MCF 10A (cell line): Measurements from ENCODE around the gene LGALSL. TPM values are rescaled to one million over a fixed set of nuclear protein-coding genes. Genes with fewer than 3 reads are reported as not detected.

ENCODE experiments used
- Bru-seq: library from RNA; stranded (reverse); fragments of 400-500 nt; gene quantifications from one replicate; lab custom pipeline; 2021; lab: Mats Ljungman, UMichigan
- BruChase-seq, 2 experiments: library from RNA; stranded (reverse); fragments of 400-500 nt; gene quantifications; one replicate each; lab custom pipeline; 2021; lab: Mats Ljungman, UMichigan
- BruUV-seq: library from RNA; stranded (reverse); fragments of 400-500 nt; replicated peaks from 2 replicates; lab custom pipeline; 2021; lab: Mats Ljungman, UMichigan
- CTCF ChIA-PET: fragments of 300-600 bp; sonication (Branson Sonifier 250); formaldehyde crosslinking; extraction: SDS; loops from one replicate; lab custom pipeline; 2021; ENCODE audit warnings: antibody characterized with exemption, inconsistent platforms; lab: Yijun Ruan, JAX
- POLR2A ChIA-PET: fragments of 300-600, 350-650 bp; sonication (Branson Sonifier 250); formaldehyde crosslinking; extraction: SDS; loops from one replicate; lab custom pipeline; 2020; ENCODE audit warnings: antibody characterized with exemption, inconsistent platforms; lab: Yijun Ruan, JAX
- DNase-seq: peaks from one replicate; pipeline ENCODE4 v3.0.0-alpha.2; 2018; ENCODE audit not compliant: unreplicated experiment
- H3K27ac Mint-ChIP-seq: one replicate; pipeline ENCODE4 v1.8.0; 2022; ENCODE audit warnings: mild to moderate bottlenecking, low read depth, mixed read lengths; ENCODE audit not compliant: unreplicated experiment
- H3K27me3 Mint-ChIP-seq: one replicate; pipeline ENCODE4 v1.8.0; 2022; ENCODE audit warnings: mixed read lengths; ENCODE audit not compliant: insufficient read depth, unreplicated experiment
- H3K36me3 Mint-ChIP-seq: one replicate; pipeline ENCODE4 v1.8.0; 2022; ENCODE audit warnings: mild to moderate bottlenecking, moderate library complexity, mixed read lengths; ENCODE audit not compliant: insufficient read depth, unreplicated experiment
- H3K4me1 Mint-ChIP-seq: one replicate; pipeline ENCODE4 v1.8.0; 2022; ENCODE audit warnings: mixed read lengths; ENCODE audit not compliant: insufficient read depth, unreplicated experiment
- H3K4me3 Mint-ChIP-seq: one replicate; pipeline ENCODE4 v1.8.0; 2022; ENCODE audit warnings: mild to moderate bottlenecking, moderate library complexity, mixed read lengths; ENCODE audit not compliant: unreplicated experiment
- H3K9me3 Mint-ChIP-seq: one replicate; pipeline ENCODE4 v1.8.0; 2022; ENCODE audit warnings: mixed read lengths; ENCODE audit not compliant: unreplicated experiment
- intact Hi-C: fragments of 100-400 bp; cut with micrococcal nuclease; formaldehyde crosslinking; loops from 2 replicates; pipeline ENCODE4 v1.14.1; 2022
- long read RNA-seq: library from polyadenylated mRNA; stranded (forward); transcript quantifications from one replicate; pipeline ENCODE4 v2.0.0, GENCODE V29; 2022
- total RNA-seq: library from RNA; stranded (reverse); gene quantifications from 2 replicates; pipeline ENCODE4 v1.2.3, GENCODE V29; 2022
- TF ChIP-seq, protein P1 (sequence below): fragments of 200-600 bp; IDR thresholded peaks from one replicate; pipeline ENCODE4 v1.8.0; 2022; ENCODE audit warnings: antibody characterized with exemption, mild to moderate bottlenecking; ENCODE audit not compliant: unreplicated experiment

The LGALSL gene
- total RNA-seq (11.4 and 13.5 TPM in 2 replicates), Bru-seq, nascent RNA (percentile 67 among the genes with signal in this experiment), BruChase-seq, experiment 1, labeled RNA remaining after a 6-hour chase (percentile 93 among the genes with signal in this experiment), BruChase-seq, experiment 2, labeled RNA remaining after a 2-hour chase (percentile 87 among the genes with signal in this experiment)
- long read RNA-seq, transcript LGALSL-201 (5 exons, 3,926 nt), result major isoform, 17 of 19 reads
- long read RNA-seq, partial matches to known transcripts, result 0 of 19 reads
- long read RNA-seq, other reads (novel, unspliced or antisense), result 1 of 19 reads

DNA sequence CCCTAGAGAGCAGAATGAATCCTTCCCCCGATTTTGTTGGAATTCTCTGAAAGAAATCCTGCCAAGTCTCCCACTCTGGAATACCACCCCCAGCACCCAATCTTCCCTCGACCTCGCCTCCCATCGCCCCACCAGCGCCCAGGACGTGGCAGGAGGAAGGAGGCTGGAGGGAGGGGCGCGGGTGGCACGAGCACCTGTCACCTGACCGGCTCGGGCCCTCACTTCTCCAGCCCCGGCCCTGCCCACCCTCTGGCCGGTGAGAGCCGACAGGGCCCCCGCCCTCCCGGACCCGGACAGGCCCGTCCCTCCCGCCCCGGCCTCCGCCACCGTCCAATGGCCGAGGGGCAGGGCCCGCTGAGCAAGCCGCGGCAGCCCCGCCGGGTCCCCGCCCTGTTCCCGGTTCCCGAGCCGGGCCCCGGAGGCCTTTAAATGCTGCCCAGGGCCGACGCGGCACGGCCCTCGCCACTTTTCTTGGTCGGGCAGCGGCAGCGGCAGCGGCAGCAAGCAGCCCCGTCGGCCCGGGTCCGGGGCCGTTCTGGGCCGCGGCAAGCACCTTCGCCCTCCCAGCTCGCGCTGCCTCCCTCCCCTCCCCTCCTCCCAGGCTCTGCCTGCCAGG is at the start of gene LGALSL:
TSS of gene LGALSL (plus strand) at position 393 of the 616 bp plus-strand sequence. CDS start 384 bp downstream, outside the sequence.
- intact Hi-C loops, result loop anchor here (2.0 to 5.0 kb wide), 2 partner anchors 33 to 51 kb away; no protein-coding TSS in a partner anchor
- Mint-ChIP-seq H3K27ac (peak within 1 kb of the TSS; percentile 86), H3K4me1 (peaks cover 16% of the 10 kb centered on the region), H3K9me3 (no peaks in the 10 kb centered on the region), H3K36me3 (peaks cover 9% of the 10 kb centered on the region), H3K27me3 (no peaks in the 10 kb centered on the region), H3K4me3 (peak within 1 kb of the TSS; percentile 75)
- DNase-seq, result peak; percentile 66
- no TSS peak for BruUV-seq
- ChIA-PET POLR2A (interaction anchor here (0.6 to 2.5 kb wide), 12 partner anchors 9 to 123 kb away, joined by 3 to 14 read pairs (median 6); partner anchors contain the start of gene AFTPH), CTCF (interaction anchor here (2.2 to 4.0 kb wide), 3 partner anchors 34 to 123 kb away, joined by 14 to 18 read pairs (median 15); no protein-coding TSS in a partner anchor)
- TF ChIP-seq, protein P1, sequence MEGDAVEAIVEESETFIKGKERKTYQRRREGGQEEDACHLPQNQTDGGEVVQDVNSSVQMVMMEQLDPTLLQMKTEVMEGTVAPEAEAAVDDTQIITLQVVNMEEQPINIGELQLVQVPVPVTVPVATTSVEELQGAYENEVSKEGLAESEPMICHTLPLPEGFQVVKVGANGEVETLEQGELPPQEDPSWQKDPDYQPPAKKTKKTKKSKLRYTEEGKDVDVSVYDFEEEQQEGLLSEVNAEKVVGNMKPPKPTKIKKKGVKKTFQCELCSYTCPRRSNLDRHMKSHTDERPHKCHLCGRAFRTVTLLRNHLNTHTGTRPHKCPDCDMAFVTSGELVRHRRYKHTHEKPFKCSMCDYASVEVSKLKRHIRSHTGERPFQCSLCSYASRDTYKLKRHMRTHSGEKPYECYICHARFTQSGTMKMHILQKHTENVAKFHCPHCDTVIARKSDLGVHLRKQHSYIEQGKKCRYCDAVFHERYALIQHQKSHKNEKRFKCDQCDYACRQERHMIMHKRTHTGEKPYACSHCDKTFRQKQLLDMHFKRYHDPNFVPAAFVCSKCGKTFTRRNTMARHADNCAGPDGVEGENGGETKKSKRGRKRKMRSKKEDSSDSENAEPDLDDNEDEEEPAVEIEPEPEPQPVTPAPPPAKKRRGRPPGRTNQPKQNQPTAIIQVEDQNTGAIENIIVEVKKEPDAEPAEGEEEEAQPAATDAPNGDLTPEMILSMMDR, result no peak

DNA sequence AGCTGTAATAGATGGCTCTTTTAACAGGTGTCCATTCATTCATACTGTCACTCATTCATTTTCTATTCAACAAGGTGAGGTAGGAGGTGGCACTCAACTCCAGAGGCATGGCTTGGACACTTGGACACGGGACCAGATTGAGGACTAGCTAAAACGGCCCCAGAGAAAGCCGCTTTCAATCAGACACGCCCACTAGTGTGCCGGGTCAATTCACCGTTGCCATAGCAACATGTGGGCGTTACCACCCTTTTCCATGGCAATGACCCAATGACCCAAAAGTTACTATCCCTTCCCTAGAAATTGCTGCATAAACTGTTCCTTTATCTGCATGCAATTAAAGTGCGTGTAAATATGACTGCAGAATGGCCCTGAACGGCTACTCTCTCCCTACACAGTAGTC is 49.2 kb upstream of the LGALSL start:
- Mint-ChIP-seq H3K9me3 (no peaks in the 10 kb centered on the region), H3K27me3 (no peaks in the 10 kb centered on the region), H3K36me3 (no peaks in the 10 kb centered on the region), H3K4me1 (peaks cover 50% of the 10 kb centered on the region), H3K27ac (peak overlapping the region; percentile 77), H3K4me3 (no peak overlapping the region)
- ChIA-PET CTCF (interaction anchor here (0.6 to 0.7 kb wide), 2 partner anchors 77 to 84 kb away, joined by 3 read pairs; no protein-coding TSS in a partner anchor), POLR2A (no interaction called here)
- TF ChIP-seq, protein P1, result no peak
- BruUV-seq, result no TSS peak
- intact Hi-C loops, result no loop called here
- peak; percentile 37 for DNase-seq

DNA sequence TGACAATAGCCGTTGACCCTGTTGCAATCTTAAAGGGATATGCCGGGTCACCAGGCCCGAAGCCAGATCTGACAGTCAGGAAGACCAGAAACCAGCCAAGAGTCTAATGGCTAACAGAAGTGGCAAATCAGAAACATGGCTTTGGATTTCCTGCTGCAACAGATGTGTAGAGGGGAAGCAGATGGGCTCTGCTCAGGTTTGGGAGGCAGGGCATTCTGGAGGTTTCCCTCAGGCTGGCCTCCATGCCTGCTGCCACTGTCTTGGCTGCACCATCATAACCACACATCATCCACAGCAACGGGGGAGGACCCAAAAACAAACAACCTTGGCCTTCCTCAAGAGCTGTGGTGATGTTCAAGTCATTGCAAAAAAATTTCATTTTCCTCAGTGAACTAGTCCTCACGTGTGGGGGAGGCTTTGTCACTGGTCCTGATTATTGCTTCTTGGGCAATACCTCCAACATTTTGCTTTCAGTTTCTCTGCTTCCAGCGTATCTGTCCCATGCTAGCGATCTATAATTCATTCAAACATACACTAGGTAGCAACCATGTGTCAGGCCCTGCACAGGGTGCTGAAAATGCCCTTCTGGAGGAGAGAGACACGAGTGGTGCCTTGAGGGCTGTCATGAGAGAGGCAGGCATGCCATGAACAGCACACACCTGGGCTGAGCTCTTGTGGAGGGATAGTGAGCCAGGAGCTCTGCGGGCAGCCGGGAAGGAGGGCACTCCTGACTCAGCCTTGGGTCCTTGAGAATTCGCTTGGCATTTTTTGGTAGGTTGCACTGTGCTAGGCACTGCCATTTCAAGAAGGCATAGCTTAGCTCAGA is 48.2 kb upstream of the LGALSL start:
- H3K4me1 Mint-ChIP-seq, result peaks cover 40% of the 10 kb centered on the region
- no TSS peak for BruUV-seq
- TF ChIP-seq, protein P1, result no peak
- POLR2A ChIA-PET, result no interaction called here
- H3K9me3 Mint-ChIP-seq, result no peaks in the 10 kb centered on the region
- H3K36me3 Mint-ChIP-seq, result no peaks in the 10 kb centered on the region
- no peak overlapping the region for H3K4me3 Mint-ChIP-seq
- intact Hi-C loops, result no loop called here
- H3K27ac Mint-ChIP-seq, result no peak overlapping the region
- CTCF ChIA-PET, result interaction anchor here (0.6 to 1.2 kb wide), 3 partner anchors 75 to 435 kb away, joined by 3 to 6 read pairs (median 5); no protein-coding TSS in a partner anchor
- peak; percentile 65 for DNase-seq
- no peaks in the 10 kb centered on the region for H3K27me3 Mint-ChIP-seq
